Left cardiac atrium (tissue), 4 donors: ENCODE measurements around the gene DPYD. TPM values are rescaled to one million over a fixed set of nuclear protein-coding genes. Genes with fewer than 3 reads are reported as not detected.

Experiments
- ATAC-seq, 2 donors: fragments of 200-7000 bp; cut with Tn5 transposase; one replicate each; pipeline ENCODE4 v1.9.1; 2020; ENCODE audit warnings: mild to moderate bottlenecking in 2 of 2, moderate library complexity in 2 of 2
- DNase-seq: peaks from one replicate; pipeline ENCODE4 v3.0.0-alpha.2; 2020
- intact Hi-C, 2 donors: fragments of 100-400 bp; cut with DNase I; formaldehyde crosslinking; loops; one replicate each; pipeline versions ENCODE4 v1.14.1 to v1.15.1; 2022 to 2023
- total RNA-seq, 2 donors: library from RNA; stranded (reverse); fragmentation: NEBNext Ultra II Directional; extraction: Animal tissue kit (Norgen Biotek cat#: 25700); gene quantifications; one replicate each; pipeline ENCODE4 v1.2.1, GENCODE V29; 2021
- donor health status: DM: no; HTN: yes; CAD: no.
- donor health status: DM: no; HTN: yes; CAD: no; lungs with severe emphysema.
- donor health status: DM: yes; HTN: yes; CAD: no.
- donor health status: Dilated cardiomyopathy.

Gene DPYD
- total RNA-seq, 2 donors from 2014 or later: 16.7 to 22.8 TPM

DNA sequence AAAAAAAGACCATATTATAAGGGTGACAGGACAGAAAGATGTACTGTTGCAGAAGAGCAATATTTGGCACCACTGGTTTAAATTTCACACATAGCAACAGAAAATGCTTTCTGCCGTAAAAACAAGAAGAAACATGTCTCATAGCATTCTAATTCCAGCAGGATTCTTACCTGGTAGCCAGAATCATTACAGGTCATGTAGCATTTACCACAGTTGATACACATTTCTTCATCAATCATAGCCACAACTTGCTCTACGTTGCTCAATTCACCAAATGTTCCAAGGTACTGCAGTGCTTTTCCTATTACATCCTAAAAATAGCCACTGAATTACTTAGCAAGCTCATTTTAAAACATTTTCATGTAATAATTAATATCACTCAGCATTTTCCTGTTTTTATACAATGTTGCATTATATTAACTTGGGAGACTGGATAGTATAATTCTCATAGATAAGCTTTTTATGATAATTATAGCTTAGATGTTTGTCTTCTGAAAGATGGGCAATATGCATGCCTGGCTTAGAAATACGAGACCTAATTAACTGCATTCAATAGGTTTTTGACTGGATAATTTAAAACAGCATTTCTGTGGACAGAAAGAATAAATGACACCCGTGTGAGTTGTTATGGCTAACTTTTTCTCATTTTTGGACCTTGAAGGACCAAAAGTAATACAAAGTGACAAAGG, 838.5 kb downstream of the DPYD start:
- no peak for ATAC-seq
- intact Hi-C loops: no loop called here
- no peak for DNase-seq

DNA sequence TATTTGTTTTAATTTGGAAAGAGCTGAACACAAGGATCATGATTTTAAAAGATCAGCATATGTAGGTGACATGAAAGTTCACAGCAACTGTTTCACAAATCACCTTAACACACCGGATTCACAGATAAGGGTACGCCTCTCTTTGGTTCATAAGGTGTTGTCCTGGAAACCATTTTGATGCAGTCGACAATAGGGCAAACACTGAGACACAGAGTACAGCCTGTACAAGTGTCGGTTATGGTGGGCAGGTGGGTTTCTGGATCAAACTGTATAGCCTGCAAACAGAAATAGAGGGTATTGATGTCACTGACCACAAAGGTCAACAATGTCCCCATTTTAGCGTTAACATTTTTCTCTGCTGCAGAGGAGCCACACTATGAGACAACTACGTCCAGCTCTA, 842.0 kb downstream of the DPYD start:
- ATAC-seq: no peak
- DNase-seq: no peak
- intact Hi-C loops: no loop called here

- ATAC-seq (no peak), DNase-seq (no peak)
- intact Hi-C loops: no loop called here
Observed at GRCh38 chr1:97077221-97077620, 843.6 kb downstream of the DPYD start.

DNA sequence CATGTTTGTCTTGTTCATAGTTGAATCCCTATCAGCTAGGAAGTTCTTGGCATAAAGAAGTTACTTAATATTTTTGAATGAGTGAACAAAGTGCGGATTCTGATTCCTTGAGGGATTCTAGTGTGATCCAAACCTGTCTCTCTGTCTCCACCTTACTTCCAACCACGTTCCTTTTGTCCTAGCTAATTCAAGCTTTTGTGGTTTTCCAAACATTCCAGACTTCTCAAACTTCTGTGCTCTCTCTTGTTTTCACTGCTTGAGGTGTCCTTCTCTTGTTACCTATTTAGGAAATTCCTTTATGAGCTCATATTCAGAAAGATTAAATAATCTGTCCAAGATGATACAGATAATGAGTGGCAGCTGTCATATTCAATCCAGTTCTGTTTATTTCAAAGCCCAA, 846.1 kb downstream of the DPYD start:
- ATAC-seq (no peak), DNase-seq (no peak)
- intact Hi-C loops: no loop called here

GRCh38 chr1:97073936-97074335, 846.9 kb downstream of the DPYD start:
- no peak for DNase-seq
- intact Hi-C loops: no loop called here
- ATAC-seq: no peak

- ATAC-seq (no peak), DNase-seq (no peak)
- intact Hi-C loops: no loop called here
Observed at GRCh38 chr1:97073169-97073568, 847.7 kb downstream of the DPYD start.

DNA sequence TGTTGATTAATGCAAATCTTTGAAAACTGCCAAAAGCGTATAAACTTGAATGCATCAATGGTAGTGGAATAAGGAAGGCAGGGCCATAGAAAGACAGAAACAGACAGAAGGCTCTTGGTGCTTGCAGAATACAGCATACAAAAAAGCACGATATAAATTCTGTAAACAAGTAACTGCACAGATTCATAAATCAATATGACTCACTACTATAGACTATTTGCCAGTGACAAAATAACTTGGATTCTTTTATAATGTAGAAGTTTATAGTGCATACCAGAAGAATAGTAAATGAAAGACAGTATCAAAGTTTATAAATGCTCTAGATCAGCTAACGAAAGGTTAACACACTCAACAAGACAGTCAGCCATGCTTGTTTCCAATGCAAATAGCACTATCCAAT, 849.7 kb downstream of the DPYD start:
- ATAC-seq (no peak), DNase-seq (no peak)
- intact Hi-C loops: no loop called here

- intact Hi-C loops: no loop called here
- DNase-seq (no peak), ATAC-seq (no peak)
Observed at GRCh38 chr1:97070376-97070775, 850.5 kb downstream of the DPYD start.

GRCh38 chr1:97069312-97069711, 851.5 kb downstream of the DPYD start:
- ATAC-seq (no peak), DNase-seq (no peak)
- intact Hi-C loops: no loop called here

DNA sequence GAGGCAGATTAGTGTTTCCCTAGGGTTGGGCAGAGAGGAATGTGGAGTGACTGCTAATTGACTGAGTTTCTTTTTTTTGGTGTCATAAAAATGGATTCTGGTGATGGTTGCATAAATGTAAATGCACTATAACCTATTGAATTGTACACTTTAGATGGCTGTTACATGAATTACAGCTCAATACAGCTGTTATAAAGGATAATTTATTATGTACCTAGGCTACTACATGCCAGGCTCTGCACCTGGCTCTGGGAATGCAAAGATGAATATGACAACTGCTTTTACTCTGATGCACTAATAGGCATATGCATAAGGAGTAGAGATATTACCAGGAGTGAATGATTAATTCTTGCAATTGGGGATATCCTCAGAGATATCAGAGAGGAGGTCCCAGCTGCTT, 854.0 kb downstream of the DPYD start:
- intact Hi-C loops: no loop called here
- ATAC-seq (no peak), DNase-seq (no peak)

GRCh38 chr1:97063532-97063931, 857.3 kb downstream of the DPYD start:
- ATAC-seq: no peak
- intact Hi-C loops: no loop called here
- no peak for DNase-seq

DNA sequence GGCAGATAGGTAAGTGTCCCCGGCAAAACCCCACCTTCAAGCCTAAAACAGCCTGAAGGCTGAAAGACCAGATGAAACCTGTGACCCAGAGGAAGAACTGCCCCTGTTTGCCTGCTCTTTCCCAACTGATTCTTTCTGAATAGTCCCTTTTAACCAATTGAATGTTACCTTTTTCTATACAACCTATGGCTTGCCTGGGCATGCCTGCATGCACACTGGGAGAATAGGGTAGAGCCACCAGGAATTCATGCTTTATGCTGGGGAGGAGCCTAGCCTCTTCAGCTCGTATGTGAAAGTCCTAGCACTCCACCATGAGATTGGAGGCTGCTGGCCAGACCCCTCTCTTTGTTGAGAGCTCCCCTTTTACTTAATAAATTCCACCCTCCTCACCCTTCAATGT, 859.2 kb downstream of the DPYD start:
- intact Hi-C loops: no loop called here
- no peak for DNase-seq
- no peak for ATAC-seq

- DNase-seq (no peak), ATAC-seq (no peak)
- intact Hi-C loops: loop anchor here in 1 of 2 donors (10.0 kb wide), 1 partner anchor 92 kb away; no protein-coding TSS in a partner anchor
Observed at GRCh38 chr1:97056386-97056785, 864.4 kb downstream of the DPYD start.

DNA sequence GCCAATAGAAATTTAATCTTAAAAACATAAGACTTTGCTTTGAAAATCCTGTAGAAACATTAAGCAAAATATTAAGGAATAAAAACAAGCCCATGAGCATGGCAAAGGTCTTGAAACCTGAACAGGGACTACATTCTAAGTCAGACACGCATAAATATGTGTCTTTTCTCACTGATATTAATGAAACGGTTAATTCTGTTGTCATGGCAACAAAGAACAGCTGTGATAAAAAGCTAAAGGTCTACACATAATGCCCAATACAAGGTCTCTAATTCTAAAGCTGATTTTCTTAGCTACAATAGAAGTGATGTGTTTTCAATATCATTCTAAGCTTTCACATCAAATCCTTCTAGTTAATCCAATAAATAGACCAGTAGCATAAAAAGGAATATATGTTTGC, 867.6 kb downstream of the DPYD start:
- no peak for DNase-seq
- intact Hi-C loops: loop anchor here (5.0 to 10.0 kb wide), 2 partner anchors 86 to 88 kb away; no protein-coding TSS in a partner anchor
- ATAC-seq: no peak

GRCh38 chr1:97051823-97052222, 869.0 kb downstream of the DPYD start:
- DNase-seq (no peak), ATAC-seq (no peak)
- intact Hi-C loops: loop anchor here (5.0 to 10.0 kb wide), 2 partner anchors 85 to 87 kb away; no protein-coding TSS in a partner anchor

DNA sequence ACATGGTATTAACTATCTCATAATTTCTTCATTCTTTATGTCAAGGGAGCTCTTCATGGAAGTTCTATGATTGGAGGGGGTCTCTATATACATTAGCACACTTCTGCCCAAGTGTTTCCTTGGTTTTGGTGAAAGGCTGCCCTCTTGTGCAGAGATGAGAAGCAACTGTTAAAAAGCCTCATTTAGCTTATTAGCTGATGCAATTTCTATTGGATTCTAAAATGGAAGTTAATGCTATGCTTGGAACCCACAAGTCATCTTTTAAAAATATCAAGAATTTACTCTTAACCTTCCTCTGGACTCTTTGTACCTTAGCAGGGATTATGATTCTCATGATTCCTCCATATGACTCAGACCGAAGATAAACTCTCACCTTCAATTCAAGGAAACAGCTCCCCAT, 870.3 kb downstream of the DPYD start:
- ATAC-seq (no peak), DNase-seq (no peak)
- intact Hi-C loops: loop anchor here (5.0 to 10.0 kb wide), 2 partner anchors 83 to 86 kb away; no protein-coding TSS in a partner anchor

GRCh38 chr1:97047421-97047793, 873.4 kb downstream of the DPYD start:
- intact Hi-C loops: no loop called here
- no peak for DNase-seq

GRCh38 chr1:97046765-97047420, 873.9 kb downstream of the DPYD start:
- intact Hi-C loops: no loop called here
- DNase-seq (no peak), ATAC-seq (no peak)

More at GRCh38 chr1:97047421-97047793, 873.4 kb downstream of the DPYD start:
- ATAC-seq: peak in 1 of 2 donors; percentile 33

DNA sequence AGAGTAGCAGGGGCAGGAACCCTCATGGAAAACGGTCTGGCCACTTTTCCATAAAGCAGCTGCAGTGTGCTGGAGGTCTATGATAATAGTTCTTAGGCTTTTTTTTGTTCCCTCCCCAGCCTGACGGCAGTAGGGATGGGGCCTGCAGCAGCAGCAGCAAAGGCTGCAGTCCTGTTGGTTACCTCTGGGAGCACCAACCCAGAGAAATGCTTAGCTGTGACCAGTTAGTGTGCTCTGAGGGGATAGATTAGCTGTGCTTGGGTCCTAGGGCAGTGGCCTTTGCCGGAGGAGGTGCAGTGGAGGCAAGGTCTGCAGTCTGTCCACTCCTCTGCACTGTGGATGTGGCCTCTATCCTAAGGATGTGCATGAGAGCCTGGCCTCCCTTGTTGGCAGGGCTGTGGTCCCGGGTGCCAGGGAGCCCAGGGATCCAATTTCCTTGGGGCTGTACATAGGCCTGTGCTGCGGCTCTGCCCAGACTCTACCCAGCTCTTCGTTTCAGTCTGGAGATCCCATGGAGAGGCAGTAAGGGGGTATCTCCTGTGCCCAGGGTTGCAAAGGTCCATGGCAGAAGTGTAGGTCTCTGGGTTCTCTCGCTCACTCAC, 876.6 kb downstream of the DPYD start:
- ATAC-seq (no peak), DNase-seq (no peak)
- intact Hi-C loops: no loop called here

- ATAC-seq (no peak), DNase-seq (no peak)
- intact Hi-C loops: no loop called here
Observed at GRCh38 chr1:97042551-97042950, 878.3 kb downstream of the DPYD start.

GRCh38 chr1:97041026-97041425, 879.8 kb downstream of the DPYD start:
- no peak for DNase-seq
- intact Hi-C loops: no loop called here
- no peak for ATAC-seq
